ENCODE data around the gene TAF8.

DNA sequence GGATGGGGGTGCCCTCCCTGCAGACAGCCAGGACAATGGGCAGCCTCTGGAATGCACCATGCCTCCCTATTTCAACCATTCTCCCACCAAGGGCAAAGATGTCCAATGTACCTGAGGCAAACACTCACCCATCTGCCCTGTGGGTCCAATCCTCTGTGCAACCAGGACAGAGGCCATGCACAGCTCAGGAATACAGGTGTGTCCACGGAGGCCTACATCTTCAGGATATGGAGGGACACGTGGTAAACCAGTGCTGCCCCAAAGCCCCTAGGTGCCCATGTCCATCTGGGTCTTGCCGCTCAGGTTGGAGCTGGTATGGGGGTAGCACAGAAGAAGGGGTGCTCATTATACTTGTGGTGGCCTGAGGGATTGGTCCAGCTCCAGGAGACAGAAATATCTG, 20.4 kb upstream of the TAF8 start:
- TF ChIP-seq, protein P1, sequence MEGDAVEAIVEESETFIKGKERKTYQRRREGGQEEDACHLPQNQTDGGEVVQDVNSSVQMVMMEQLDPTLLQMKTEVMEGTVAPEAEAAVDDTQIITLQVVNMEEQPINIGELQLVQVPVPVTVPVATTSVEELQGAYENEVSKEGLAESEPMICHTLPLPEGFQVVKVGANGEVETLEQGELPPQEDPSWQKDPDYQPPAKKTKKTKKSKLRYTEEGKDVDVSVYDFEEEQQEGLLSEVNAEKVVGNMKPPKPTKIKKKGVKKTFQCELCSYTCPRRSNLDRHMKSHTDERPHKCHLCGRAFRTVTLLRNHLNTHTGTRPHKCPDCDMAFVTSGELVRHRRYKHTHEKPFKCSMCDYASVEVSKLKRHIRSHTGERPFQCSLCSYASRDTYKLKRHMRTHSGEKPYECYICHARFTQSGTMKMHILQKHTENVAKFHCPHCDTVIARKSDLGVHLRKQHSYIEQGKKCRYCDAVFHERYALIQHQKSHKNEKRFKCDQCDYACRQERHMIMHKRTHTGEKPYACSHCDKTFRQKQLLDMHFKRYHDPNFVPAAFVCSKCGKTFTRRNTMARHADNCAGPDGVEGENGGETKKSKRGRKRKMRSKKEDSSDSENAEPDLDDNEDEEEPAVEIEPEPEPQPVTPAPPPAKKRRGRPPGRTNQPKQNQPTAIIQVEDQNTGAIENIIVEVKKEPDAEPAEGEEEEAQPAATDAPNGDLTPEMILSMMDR (IDR thresholded peaks at IDR 0.05; ENCODE audit: insufficient read depth, low read length), result no peak
- TF ChIP-seq REST (IDR thresholded peaks at IDR 0.05; ENCODE audit: insufficient replicate concordance, low read depth) (no peak), GABPA (IDR thresholded peaks at IDR 0.05; ENCODE audit: low read depth) (no peak)
